GM12878 (cell line): ENCODE results near the gene ZDHHC1. TPM values are rescaled to one million over a fixed set of nuclear protein-coding genes. Genes with fewer than 3 reads are reported as not detected.

ENCODE experiments used
- ATAC-seq: fragments of 200-7000 bp; cut with Tn5 transposase; 3 replicates; pipeline ENCODE4 v1.9.1; 2020; ENCODE audit warnings: mild to moderate bottlenecking, moderate library complexity
- BruUV-seq: library from RNA; stranded (reverse); fragments of 400-500 nt; replicated peaks from 2 replicates; lab custom pipeline; 2021; lab: Mats Ljungman, UMichigan
- CTCF ChIA-PET: fragments of 300-600 bp; sonication (Branson Sonifier 250); formaldehyde crosslinking; extraction: SDS; loops from one replicate; lab custom pipeline; 2021; ENCODE audit warnings: inconsistent platforms; lab: Yijun Ruan, JAX
- POLR2A ChIA-PET: fragments of 350-600 bp; formaldehyde crosslinking; extraction: SDS; loops from one replicate; lab custom pipeline; 2021; ENCODE audit warnings: inconsistent platforms; lab: Charles Lee
- RAD21 ChIA-PET: fragments of 300-600 bp; sonication (Branson Sonifier 250); formaldehyde crosslinking; loops from one replicate; lab custom pipeline; 2023; ENCODE audit warnings: antibody characterized with exemption; ENCODE audit not compliant: unreplicated experiment; lab: Charles Lee
- SMC1A ChIA-PET: fragments of 300-600 bp; sonication (Branson Sonifier 250); formaldehyde crosslinking; loops from one replicate; lab custom pipeline; 2023; ENCODE audit not compliant: unreplicated experiment, uncharacterized antibody; lab: Charles Lee
- DNase-seq: peaks from one replicate; pipeline ENCODE4 v3.0.0-alpha.2; 2011; ENCODE audit warnings: low read depth, low spot score
- FAIRE-seq: peaks from 3 replicates; lab custom pipeline; 2011; peaks lifted over from hg19 to GRCh38; lab: Jason Lieb, UNC
- H2AFZ ChIP-seq: 2 replicates; pipeline ENCODE4 v1.6.0; 2011; ENCODE audit warnings: low read depth, low read length, control low read depth; ENCODE audit not compliant: control insufficient read depth
- H3K27ac ChIP-seq: 2 replicates; pipeline ENCODE4 v1.5.1; 2011; ENCODE audit warnings: control low read depth; ENCODE audit not compliant: control insufficient read depth, insufficient read depth
- H3K27me3 ChIP-seq, 2 experiments: replicated peaks in 1 of 2; 2 replicates each; pipeline versions ENCODE4 v1.6.0 to v1.6.1; 2011; ENCODE audit warnings: low read length in 1 of 2; ENCODE audit not compliant: control insufficient read depth in 2 of 2, insufficient read depth in 2 of 2
- H3K36me3 ChIP-seq, 2 experiments: 2 replicates each; pipeline ENCODE4 v1.5.1; 2011; ENCODE audit warnings: low read length in 1 of 2; ENCODE audit not compliant: control insufficient read depth in 2 of 2, insufficient read depth in 2 of 2
- H3K4me1 ChIP-seq: 2 replicates; pipeline ENCODE4 v1.6.1; 2011; ENCODE audit warnings: mild to moderate bottlenecking, low read length, moderate library complexity, mixed read lengths; ENCODE audit not compliant: control insufficient read depth, insufficient read depth
- H3K4me2 ChIP-seq: 2 replicates; pipeline ENCODE4 v1.6.0; 2011; ENCODE audit warnings: control low read depth; ENCODE audit not compliant: control insufficient read depth, insufficient read depth
- H3K4me3 ChIP-seq: fragments of 200-600 bp; sonication (generic); 2 replicates; pipeline ENCODE4 v1.5.1; 2016
- H3K79me2 ChIP-seq: 2 replicates; pipeline ENCODE4 v1.6.0; 2011; ENCODE audit warnings: low read length; ENCODE audit not compliant: control insufficient read depth, insufficient read depth
- H3K9ac ChIP-seq: 2 replicates; pipeline ENCODE4 v1.8.0; 2011; ENCODE audit warnings: low read length, control low read depth, mixed read lengths; ENCODE audit not compliant: control insufficient read depth, insufficient read depth
- H3K9me3 ChIP-seq: replicated peaks from 3 replicates; pipeline ENCODE4 v1.5.1; 2011; ENCODE audit warnings: mild to moderate bottlenecking, low read length; ENCODE audit not compliant: control insufficient read depth, insufficient read depth
- H4K20me1 ChIP-seq: 2 replicates; pipeline ENCODE4 v1.6.0; 2011; ENCODE audit not compliant: control insufficient read depth, insufficient read depth
- BMI1 ChIP-seq: fragments of 450-650 bp; IDR thresholded peaks from 2 replicates; pipeline ENCODE4 v1.6.1; 2016; ENCODE audit warnings: mild to moderate bottlenecking, moderate library complexity, borderline replicate concordance
- CHD2 ChIP-seq: IDR thresholded peaks from 2 replicates; pipeline ENCODE4 v1.6.1; 2011; ENCODE audit warnings: low read depth, low read length, improper control_type of control experiment, borderline replicate concordance
- CHD4 ChIP-seq: fragments of 200-600 bp; sonication (generic); IDR thresholded peaks from 2 replicates; pipeline ENCODE4 v1.6.1; 2016; ENCODE audit warnings: mild to moderate bottlenecking
- DPF2 ChIP-seq: fragments of 450-650 bp; IDR thresholded peaks from 2 replicates; pipeline ENCODE4 v1.6.1; 2017; ENCODE audit warnings: mild to moderate bottlenecking
- E4F1 ChIP-seq: fragments of 450-650 bp; IDR thresholded peaks from 2 replicates; pipeline ENCODE4 v1.6.1; 2018; ENCODE audit warnings: borderline replicate concordance, mild to moderate bottlenecking; ENCODE audit not compliant: partially characterized antibody
- EED ChIP-seq: sonication (generic); IDR thresholded peaks from 2 replicates; pipeline ENCODE4 v1.6.1; 2016; ENCODE audit warnings: antibody characterized with exemption, low read depth
- EGR1 ChIP-seq, 2 experiments: IDR thresholded peaks; 1 replicate in 1 of 2; 2 replicates in 1 of 2; pipeline ENCODE4 v1.6.1; 2011 to 2012; ENCODE audit warnings: low read depth in 2 of 2, low read length in 2 of 2, borderline replicate concordance in 1 of 2, mild to moderate bottlenecking in 1 of 2, moderate library complexity in 1 of 2
- ETV6 ChIP-seq, 2 experiments: fragments of 450-650 bp in 1 of 2; IDR thresholded peaks in 1 of 2; conservative IDR thresholded peaks in 1 of 2; 2 replicates each; pipeline ENCODE4 v1.6.1; 2014; ENCODE audit warnings: antibody characterized with exemption in 1 of 2, borderline replicate concordance in 1 of 2, low read depth in 1 of 2, mild to moderate bottlenecking in 1 of 2, moderate library complexity in 1 of 2
- EZH2 ChIP-seq: IDR thresholded peaks from 2 replicates; pipeline ENCODE4 v1.6.1; 2012; ENCODE audit warnings: low read depth, mild to moderate bottlenecking, control low read depth, inconsistent platforms, low read length, borderline replicate concordance; ENCODE audit not compliant: control insufficient read depth
- FOXM1 ChIP-seq: IDR thresholded peaks from 2 replicates; pipeline ENCODE4 v1.6.1; 2012; ENCODE audit warnings: low read depth, mild to moderate bottlenecking, inconsistent platforms, low read length, moderate library complexity
- IRF4 ChIP-seq: IDR thresholded peaks from 2 replicates; pipeline ENCODE4 v1.6.1; 2011; ENCODE audit warnings: low read depth, low read length
- NRF1 ChIP-seq: conservative IDR thresholded peaks from 2 replicates; pipeline ENCODE4 v1.6.1; 2011; ENCODE audit warnings: mild to moderate bottlenecking, low read depth, low read length, improper control_type of control experiment
- PAX8 ChIP-seq: fragments of 450-650 bp; IDR thresholded peaks from 2 replicates; pipeline ENCODE4 v1.6.1; 2017; ENCODE audit warnings: mild to moderate bottlenecking, moderate library complexity
- RBBP5 ChIP-seq: fragments of 200-600 bp; sonication (generic); conservative IDR thresholded peaks from 2 replicates; pipeline ENCODE4 v1.6.1; 2016
- RFX5 ChIP-seq: IDR thresholded peaks from 2 replicates; pipeline ENCODE4 v1.6.1; 2011; ENCODE audit warnings: low read depth, low read length, improper control_type of control experiment
- RUNX3 ChIP-seq: IDR thresholded peaks from 2 replicates; pipeline ENCODE4 v1.6.1; 2012; ENCODE audit warnings: low read length, inconsistent platforms
- SMARCA5 ChIP-seq: fragments of 450-650 bp; IDR thresholded peaks from 2 replicates; pipeline ENCODE4 v1.6.1; 2017; ENCODE audit warnings: mild to moderate bottlenecking
- SP1 ChIP-seq: IDR thresholded peaks from one replicate; pipeline ENCODE4 v1.6.1; 2011; ENCODE audit warnings: low read depth, low read length
- STAT1 ChIP-seq: fragments of 450-650 bp; conservative IDR thresholded peaks from 2 replicates; pipeline ENCODE4 v1.6.1; 2014; ENCODE audit warnings: antibody characterized with exemption, mild to moderate bottlenecking
- WGBS: methylation state at CpG from one replicate; pipeline ENCODE4 v1.1.6; 2016; ENCODE audit warnings: low lambda C conversion rate; ENCODE audit not compliant: insufficient replicate concordance, insufficient coverage; ENCODE audit errors: missing lambda C conversion rate; 5-methylcytosine and 5-hydroxymethylcytosine counted together
- in situ Hi-C: fragments of 300-500 bp; cut with MboI; formaldehyde crosslinking; loops from 9 replicates; pipeline ENCODE4 v1.14.3; 2018; ENCODE audit warnings: mixed read lengths
- intact Hi-C: fragments of 100-400 bp; cut with micrococcal nuclease; formaldehyde crosslinking; loops from one replicate; pipeline ENCODE4 v1.14.2; 2022; ENCODE audit not compliant: unreplicated experiment
- polyA plus RNA-seq, 11 experiments: library from polyadenylated mRNA; depleted of rRNA in 4 of 11; unstranded in 6 of 11; stranded (reverse) in 5 of 11; fragments of >200 nt; fragmentation: Nextera tagmentation in 4 of 11; fragmentation: Illumina TruSeq in 1 of 11; extraction: Ambion mirVana in 4 of 11; extraction: Trizol in 1 of 11; gene quantifications; 1 replicate in 1 of 11; 2 replicates in 10 of 11; pipeline versions ENCODE4 v1.2.1 to v1.2.3, GENCODE V29; 2011 to 2016; ENCODE audit warnings: inconsistent platforms in 2 of 11, missing spikeins in 2 of 11, low read depth in 1 of 11
- total RNA-seq, 4 experiments: library from RNA; depleted of rRNA in 3 of 4; stranded (reverse); fragments of >200 nt in 3 of 4; fragmentation: Illumina TruSeq in 1 of 4; extraction: Trizol in 1 of 4; gene quantifications; 2 replicates each; pipeline versions ENCODE4 v1.2.1 to v1.2.3, GENCODE V29; 2013 to 2021
- TF ChIP-seq, protein P1 (sequence below): IDR thresholded peaks from 2 replicates; pipeline ENCODE4 v1.6.1; 2011; ENCODE audit warnings: low read depth, low read length, improper control_type of control experiment, borderline replicate concordance

The ZDHHC1 gene
- total and polyA plus RNA-seq, 10 of the 15 experiments (the other 5 are each of a cell fraction or from before 2014, with no cell fraction given): 0.07 to 1.2 (median 0.66) TPM; not detected in 2

GRCh38 chr16:67425580-67425979 is 9.3 kb upstream of the ZDHHC1 start (continued):
- TF ChIP-seq SP1: no peak
- no peak for TF ChIP-seq RUNX3
- TF ChIP-seq RFX5: no peak

DNA sequence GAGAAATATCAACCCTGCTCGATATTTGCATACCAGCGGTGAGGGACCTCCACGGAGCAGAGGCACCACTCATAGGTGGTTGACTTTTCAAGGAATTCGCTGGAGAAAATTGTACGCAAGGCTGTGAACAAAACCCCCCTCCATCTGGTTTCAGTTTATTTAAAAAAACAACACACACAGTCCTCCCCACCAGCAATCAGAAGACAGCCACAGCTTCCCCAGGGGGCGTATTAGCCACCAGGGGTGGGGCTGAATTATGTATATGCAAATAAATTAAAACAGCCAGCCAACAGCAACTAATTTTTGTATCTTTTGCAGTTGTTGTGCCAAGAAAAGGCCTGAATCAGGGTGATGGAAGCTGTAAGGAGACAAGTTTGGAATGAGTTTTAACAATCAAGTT is 8.8 kb upstream of the ZDHHC1 start:
- no peak for DNase-seq
- ATAC-seq: no peak
- no TSS peak for BruUV-seq
- Histone ChIP-seq H3K9me3 (no peaks in the 10 kb centered on the region), H3K79me2 (no peaks in the 10 kb centered on the region), H3K36me3 (no peaks in the 10 kb centered on the region), H2AFZ (no peak overlapping the region), H3K27ac (no peak overlapping the region), H3K4me2 (no peak overlapping the region), H3K4me1 (no peaks in the 10 kb centered on the region), H3K27me3 (peaks cover 11% of the 10 kb centered on the region in 2 experiments), H4K20me1 (no peaks in the 10 kb centered on the region), H3K9ac (no peak overlapping the region), H3K4me3 (no peak overlapping the region)
- 24% methylated on average over 6 of the region's 6 CpGs for WGBS
- in situ Hi-C loops (no loop called here), intact Hi-C loops (no loop called here)
- ChIA-PET POLR2A (interaction anchor here (0.6 kb wide), 1 partner anchor 252 kb away, joined by 4 read pairs; no protein-coding TSS in a partner anchor), SMC1A (interaction anchor here (1.2 kb wide), 1 partner anchor 43 kb away, joined by 3 read pairs; no protein-coding TSS in a partner anchor), CTCF (interaction anchor here (1.1 to 5.6 kb wide), 4 partner anchors 20 to 78 kb away, joined by 3 to 84 read pairs (median 4); no protein-coding TSS in a partner anchor), RAD21 (interaction anchor here (1.0 to 1.2 kb wide), 2 partner anchors 26 to 164 kb away, joined by 3 read pairs; no protein-coding TSS in a partner anchor)
- TF ChIP-seq RBBP5 (no peak), STAT1 (no peak), SMARCA5 (no peak), EED (no peak), CHD2 (no peak), EGR1 (IDR thresholded peaks at IDR 0.05; ENCODE audit: borderline replicate concordance in 1 of 2, low read depth in 2 of 2, low read length in 2 of 2) (no peak), DPF2 (no peak), FOXM1 (no peak), EZH2 (no peak), CHD4 (no peak), E4F1 (no peak), PAX8 (no peak), RFX5 (no peak), ETV6 (conservative IDR thresholded peaks at IDR 0.05 in 1 of 2, IDR thresholded peaks at IDR 0.05 in 1 of 2; ENCODE audit: borderline replicate concordance in 1 of 2, low read depth in 1 of 2) (no peak), IRF4 (no peak), BMI1 (no peak), NRF1 (no peak)
- TF ChIP-seq, protein P1, sequence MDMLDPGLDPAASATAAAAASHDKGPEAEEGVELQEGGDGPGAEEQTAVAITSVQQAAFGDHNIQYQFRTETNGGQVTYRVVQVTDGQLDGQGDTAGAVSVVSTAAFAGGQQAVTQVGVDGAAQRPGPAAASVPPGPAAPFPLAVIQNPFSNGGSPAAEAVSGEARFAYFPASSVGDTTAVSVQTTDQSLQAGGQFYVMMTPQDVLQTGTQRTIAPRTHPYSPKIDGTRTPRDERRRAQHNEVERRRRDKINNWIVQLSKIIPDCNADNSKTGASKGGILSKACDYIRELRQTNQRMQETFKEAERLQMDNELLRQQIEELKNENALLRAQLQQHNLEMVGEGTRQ: no peak
- no peak for FAIRE-seq
